HG02970 (cell line): Measurements from ENCODE around the gene EYA2.

ENCODE experiments used
- ATAC-seq: cut with Tn5 transposase; IDR thresholded peaks from one replicate; pipeline ENCODE4 v1.9.1; 2021; ENCODE audit warnings: mild to moderate bottlenecking, moderate library complexity, moderate number of reproducible peaks; ENCODE audit not compliant: unreplicated experiment, low FRiP score

EYA2 gene

DNA sequence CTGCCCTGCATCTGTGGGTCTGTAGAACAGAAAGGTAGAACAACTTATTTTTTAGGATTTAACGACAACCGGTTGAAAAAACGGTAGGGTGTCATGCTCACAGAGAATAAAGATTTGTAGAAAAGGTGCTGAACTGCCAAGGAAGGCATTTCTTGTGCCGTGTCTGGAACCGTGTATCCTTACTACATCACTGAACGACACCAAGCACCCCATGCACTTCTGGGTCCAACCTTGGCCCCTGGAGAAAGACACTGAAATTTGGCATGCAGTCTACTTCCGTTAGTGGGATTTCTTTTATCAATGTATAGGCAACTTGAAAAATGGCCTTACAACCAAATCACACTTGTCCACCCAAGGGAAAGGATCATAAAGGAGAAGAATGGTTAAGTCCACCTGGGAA lies 316.4 kb downstream of the EYA2 start:
- no peak for ATAC-seq

DNA sequence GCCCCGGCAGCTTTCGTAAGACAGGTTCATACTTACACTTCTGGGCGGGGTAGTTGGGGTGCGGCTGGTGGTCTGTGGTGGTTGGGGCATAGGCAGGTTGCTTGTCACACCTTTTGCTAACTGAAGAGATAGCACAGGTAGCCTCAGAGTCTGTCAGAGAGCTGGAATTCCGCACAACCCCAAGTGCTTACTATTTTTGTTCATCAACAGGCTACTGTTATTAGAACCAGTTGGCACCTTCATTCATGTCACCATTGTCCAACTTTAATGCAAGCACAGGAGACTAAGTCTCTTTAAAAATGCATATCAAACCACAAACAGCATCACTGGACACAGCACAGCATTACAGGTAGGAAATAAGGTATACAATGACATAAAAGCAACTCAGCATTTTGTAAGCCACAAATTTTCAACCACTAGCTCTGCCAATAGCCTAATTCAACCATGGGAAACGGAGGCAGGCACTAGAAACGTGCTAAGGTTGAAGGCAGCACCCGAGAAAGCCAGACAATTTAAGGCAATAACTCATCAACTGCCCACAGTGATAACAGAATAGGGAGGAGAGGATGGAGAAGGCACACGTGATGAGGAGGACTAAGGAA lies 318.1 kb downstream of the EYA2 start:
- ATAC-seq: no peak

DNA sequence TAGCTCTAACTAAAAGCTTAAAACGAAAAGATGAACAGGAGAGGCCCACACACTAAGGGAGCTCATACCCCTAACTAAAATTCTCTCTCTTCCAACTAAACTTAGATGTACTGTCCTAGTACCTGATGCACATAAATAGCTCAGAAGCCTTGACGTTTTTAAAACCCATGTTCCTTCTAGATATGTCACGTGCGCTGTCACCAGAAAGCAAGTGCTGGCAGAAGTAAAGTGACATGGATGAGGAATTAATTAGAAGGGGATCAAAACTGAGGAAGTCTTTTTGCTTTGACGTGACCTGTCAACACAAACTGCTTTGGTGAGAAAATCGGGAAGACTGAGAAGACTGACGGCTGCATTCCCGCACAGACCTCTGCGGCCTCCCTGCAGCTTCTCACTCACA lies 319.3 kb downstream of the EYA2 start:
- ATAC-seq: no peak

DNA sequence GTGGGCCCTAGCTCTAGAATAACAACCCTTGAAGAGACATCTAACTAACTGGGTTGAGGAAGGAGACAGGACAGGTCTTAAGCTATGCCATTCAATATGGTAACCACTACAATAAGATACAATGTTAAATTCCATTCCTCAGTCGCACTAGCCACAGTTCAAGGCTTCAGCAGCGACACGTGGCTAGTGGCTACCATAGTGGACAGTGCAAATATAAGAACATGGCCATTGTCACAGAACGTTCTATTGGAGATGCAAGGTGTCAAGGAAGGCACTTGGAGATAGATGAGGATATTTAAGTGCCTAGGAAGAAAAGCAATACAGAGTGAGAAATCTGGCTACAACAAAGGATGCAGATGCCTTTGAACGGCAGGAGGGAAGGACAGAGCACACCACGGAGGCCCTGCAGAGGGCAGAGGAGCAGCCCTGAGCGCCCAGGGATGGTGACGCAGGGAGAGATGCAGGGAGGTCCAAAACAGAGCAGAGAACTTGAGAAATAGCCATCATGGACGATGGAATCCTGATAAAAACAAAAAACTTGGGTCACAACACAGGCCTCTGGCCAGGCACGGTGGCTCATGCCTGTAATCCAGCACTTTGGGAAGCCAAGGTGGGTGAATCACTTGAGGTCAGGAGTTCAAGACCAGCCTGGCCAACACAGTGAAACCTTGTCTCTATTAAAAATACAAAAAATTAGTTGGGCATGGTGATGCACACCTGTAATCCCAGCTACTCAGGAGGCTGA lies 321.2 kb downstream of the EYA2 start:
- no peak for ATAC-seq

DNA sequence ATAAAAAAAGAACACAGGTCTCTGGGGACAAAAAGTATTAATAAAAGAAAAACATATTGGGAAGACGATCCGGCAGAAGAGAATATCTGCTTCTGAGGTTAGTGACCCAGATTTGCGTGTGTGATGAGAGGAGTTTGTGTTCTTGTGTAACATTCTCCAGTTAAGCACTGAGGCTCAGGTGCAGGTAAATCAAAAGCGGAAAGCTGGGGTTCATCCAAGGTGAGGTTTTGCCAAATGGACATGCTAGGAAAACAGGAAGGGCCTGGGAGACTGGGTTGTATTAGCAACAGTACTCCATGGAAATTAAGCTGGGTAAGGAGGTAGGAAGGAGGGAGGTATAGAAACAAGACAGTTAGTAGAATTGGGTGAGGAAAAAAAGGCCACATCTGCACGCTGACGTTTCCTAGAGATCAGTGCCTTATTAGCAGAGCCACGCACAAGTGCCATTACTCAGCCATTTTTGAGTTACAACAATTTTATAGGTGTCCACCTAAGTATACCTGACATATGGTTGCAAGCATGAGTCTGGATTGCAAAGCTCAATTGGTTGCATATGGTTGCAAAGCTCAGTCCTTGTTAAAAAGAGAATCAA lies 322.3 kb downstream of the EYA2 start:
- ATAC-seq: no peak

DNA sequence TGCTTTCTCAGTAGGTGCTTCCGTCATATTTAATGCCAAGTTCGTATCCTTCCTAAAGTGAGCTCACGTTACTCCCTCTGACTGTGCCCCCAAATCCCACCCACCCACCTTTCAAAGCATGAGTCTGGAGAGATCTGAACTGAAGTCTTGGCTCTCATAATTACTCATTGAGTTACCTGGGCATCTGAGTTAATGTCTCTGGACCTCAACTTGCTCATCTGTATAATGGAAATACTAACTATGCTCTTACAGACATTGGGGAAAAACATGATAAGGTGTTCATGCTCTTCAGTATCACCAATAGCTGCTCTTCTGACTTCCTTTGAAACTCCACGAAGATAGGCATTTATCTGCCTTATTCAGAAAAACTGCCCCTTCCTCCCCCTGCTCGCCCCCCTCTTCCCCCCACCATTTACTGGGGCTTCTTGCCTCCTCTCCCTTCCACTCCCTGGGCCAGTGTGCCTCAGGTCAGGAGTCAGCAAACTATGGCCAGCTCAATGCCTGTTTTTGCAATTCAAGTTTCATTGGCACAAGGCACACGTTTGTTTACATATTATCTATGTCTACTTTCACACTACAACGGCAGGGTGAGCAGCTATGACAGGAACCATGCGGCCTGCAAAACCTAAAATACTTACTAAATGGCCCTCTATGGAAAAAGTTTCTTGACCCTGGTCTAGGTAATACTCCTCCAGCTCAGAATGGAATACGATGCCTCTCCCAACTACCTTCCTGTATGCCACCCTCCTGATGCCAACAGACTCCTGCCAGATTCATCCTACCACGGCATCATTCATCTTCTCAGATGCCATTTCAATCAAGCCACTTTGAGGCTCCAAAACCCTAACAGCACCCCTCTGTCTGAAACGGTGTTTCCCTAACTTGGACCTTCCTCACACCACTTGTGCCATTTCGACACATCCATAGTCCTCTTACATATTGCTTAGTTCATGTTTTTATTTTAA lies 323.1 kb downstream of the EYA2 start:
- no peak for ATAC-seq

DNA sequence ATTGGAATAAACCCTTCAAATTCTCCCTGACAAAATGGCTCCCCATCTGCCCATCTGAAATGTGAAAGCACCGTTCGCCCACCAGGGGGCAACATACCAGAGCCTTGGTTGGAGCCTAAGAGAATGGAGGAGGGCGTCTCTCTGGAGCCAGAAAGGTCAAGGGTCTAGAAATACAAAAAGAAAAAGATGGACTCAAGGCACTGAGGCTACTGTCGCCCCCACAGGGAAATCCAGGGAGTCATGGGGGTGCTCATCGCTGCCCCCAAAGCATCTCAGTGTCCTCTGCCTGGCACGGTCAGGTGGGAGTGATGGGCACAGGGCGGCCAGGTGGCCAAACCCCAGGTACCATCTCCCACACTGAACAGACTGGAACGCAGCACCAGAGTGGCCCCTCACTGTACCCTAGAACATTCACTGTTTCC lies 325.5 kb downstream of the EYA2 start:
- no peak for ATAC-seq

DNA sequence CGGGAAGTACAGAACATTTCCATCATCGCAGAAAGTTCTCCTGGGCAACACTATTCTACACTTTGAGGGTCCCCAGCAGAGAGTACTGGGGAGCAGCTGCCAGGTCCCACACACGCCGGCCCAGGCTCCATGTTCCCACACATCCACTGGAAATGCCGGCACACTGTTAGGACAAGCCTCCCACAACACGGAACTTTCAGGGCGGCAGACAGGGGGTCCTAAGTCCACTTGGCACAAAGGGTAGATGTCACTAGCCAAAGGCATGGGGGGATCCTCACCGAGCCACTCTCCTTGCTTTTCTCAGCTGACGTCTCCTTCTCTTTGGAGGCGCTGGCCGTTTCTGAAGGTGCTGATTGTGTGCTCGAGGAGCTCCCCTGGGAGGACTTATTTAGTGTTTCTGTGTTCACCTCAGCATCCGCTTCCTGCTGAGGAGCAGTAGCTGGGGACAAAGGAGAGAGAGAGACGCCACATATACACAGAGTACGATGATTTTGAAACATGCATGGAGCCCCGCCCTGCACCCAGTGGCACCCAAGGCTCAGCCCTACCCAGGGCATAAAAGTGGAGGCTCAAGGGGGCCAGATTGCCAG lies 326.5 kb downstream of the EYA2 start:
- no peak for ATAC-seq

DNA sequence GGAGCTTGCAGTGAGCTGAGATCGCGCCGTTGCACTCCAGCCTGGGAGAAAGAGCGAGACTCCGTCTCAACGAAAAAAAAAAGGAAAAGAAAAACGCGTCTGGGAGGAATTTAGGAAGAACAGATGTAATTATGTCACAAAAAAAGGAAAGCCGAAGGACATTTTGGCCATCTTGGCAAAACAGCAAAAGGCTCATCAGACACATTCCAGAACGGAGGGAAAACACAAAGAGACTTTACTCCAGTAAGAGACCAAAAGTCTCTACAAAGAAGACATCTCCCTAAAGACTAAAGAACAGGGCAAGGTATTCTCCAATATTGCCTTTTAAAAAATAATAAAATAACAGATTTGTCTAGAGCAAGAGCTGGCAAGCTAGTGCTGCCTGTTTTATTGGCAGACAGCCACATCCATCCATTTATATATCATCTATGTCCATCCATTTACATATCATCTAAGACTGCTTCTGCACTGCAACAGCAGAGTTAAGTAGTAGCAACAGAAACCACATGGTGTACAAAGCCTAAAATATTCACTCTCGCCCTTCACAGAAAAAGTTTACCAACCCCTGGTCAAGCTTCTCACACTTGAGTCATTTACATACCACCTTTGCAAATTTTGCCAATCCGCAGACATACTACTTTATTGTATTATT lies 328.0 kb downstream of the EYA2 start:
- ATAC-seq: no peak

DNA sequence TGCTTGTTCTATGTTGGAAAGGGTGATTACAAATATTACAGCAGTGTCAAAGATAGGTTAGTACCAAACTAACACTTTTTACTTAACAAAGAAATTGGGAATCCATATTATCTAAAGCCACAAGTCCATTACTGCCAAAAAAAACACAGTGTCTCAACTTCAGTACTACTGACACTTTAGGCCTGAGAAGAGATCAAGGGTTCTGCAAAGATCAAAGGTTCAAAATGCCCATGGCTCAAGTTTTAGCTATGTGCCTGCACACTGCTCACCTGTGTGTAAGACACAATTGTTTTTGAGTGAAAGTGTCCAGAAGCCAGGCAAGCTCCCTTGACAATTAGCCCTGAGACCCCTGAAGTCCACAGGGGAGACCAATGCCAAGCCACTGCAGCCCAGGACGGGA lies 329.3 kb downstream of the EYA2 start:
- no peak for ATAC-seq

DNA sequence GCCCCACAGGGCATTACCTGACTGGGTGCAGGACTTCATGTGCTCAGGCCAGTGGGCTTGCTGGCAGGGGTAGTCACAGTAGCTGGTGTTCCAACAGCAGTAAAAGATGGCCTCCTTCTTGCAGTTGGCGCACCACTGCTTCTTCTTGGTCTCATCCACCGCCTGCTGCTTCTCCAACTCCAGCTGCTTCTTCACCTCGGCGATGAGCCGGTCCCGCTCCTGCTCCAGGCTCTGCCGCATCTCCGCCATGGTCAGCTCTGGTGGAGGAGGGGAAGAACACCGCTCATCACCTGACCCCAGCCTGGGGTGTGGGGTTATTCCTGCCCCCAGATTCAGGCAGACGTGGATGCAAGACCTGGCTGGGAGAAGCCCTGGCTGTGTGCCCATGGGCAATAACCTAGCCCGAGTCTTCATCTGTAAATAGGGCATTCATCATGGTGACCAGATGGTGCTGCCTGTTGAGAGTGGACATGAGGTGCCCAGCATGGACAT lies 329.7 kb downstream of the EYA2 start:
- ATAC-seq: no peak

DNA sequence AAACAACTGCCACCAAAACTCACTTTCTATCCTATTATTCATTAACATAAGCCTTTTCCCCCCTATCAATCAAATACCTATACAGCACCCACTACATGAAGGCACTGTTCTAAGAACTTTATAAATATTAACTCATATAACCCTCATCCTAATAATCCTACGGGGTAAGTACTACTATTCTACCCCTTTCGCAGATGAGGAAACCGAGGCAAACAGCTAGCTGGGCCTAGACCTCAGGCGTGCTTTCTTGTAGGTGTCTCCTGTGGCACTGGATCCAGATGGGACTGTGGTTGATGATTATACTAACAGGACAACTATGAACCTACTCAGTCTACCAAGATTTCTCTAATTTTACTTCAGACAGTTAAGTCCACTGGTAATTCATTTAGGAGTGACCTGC lies 330.2 kb downstream of the EYA2 start:
- ATAC-seq: no peak

DNA sequence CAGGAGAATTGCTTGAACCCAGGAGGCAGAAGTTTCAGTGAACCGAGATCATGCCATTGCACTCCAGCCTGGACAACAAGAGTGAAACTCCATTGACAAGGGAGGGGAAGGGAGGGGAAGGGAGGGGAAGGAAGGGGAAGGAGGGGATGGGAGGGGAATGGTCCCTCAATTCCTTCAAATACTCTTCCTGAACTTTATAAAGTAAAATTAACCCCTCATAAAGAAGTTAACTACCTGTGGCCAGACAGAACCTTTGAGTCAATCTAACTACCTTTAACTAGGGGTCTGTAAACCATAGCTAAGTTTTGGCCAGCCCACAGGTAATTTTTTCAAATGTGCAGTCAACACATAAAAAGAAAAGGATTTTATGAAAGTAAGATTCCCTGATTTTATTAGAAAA lies 330.8 kb downstream of the EYA2 start:
- ATAC-seq: no peak

DNA sequence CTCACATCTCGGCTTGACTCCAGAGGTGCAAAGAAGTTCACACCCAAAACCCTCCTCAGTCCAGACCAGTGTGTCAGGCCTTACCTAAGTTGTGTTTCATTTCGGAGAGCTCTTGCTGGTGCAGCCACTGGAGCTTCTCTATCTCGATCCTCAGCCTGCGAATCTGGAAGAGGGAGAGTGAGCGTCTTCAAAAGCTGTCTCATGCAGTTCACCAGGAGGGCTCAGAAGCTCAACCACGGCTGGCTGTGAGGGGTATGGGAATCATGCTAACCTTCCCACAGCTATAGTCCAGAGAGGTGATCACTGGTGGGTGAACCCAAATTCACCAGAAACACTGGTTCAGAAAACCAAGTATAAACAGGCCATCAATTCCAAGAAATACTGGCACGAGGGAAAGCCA lies 332.5 kb downstream of the EYA2 start:
- no peak for ATAC-seq

DNA sequence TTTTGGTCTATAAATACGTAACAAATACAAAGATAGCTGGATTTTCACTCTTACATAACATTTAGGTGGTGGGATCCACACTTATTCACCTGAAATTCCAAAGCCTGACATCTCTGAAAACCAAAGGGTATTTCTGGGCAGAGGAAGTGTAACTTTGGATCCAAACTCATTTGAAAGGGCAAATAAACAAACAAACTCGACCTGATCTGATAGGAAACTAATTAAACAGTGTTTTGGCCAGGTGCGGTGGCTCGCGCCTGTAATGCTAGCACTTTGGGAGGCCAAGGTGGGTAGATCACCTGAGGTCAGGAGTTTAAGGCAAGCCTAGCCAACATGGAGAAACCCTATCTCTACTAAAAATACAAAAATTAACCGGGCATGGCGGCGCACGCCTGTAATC lies 332.9 kb downstream of the EYA2 start:
- no peak for ATAC-seq

DNA sequence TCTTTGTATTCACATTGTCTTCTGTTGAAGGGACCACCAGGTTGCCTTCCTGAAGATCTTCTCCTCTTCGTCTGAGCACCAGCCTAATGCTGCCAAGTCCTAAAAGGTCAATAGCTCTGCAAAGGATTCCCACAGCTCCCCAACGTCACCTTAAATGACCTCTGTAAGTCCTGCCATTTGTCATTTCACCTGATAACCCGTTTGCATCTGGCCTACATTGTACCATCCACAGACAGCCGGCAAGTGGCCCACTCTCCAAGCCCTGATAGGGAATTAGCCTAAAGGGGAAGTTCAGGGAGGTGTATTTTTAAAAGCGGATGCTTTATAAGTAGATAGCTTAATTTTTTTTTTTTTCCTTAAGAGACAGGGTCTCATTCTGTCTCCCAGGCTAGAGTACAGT lies 334.0 kb downstream of the EYA2 start:
- no peak for ATAC-seq

DNA sequence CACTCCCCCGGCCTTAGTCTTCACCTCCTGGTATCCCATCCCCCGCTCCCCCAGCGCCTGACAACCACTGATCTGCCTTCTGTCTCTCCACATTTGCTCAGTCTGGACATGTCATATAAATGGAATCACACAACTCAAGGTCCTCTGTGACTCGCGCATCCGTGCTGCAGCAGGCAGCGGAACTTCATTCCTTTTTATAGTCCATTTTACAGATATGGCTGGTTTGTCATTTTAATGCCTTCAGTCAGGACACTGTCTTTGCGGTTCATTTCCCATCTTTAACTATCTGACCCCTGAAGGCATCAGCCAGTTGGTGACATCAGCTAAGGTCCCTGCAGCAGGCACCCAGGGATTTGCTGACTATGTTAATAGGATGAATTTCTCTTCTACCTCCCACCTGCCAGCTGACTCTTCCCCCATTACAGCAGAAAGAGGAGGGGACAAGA lies 336.2 kb downstream of the EYA2 start:
- no peak for ATAC-seq

DNA sequence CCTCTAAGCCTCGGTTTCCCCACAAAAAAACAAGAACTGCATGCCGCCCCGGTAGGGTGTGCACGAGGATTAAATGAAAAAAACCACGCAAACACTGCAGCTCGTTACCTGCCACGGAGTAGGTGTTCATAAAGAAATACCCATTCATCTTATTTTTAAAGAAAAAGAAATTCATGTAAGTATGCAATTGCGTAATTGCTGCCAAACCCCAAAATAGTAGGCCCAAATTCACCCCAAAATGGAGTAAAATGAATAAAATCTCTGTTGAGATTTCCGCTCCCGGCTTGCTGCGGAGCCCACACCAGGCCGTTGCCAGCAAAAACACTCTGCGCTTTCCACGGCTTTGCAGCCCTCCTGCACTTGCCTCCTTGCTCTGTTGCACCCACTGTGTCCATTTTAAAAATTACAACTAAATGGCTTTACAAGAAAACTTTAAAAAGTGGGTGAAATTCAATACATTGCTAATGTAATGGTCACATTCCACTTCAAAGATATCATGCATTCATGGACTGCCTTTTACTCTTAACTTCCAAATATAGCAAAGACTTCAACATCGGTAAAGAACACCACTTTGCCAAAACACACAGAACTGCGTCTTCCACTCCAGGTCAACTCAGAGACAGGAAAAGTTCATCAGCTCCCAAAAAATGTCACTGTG lies 336.9 kb downstream of the EYA2 start:
- ATAC-seq: no peak

DNA sequence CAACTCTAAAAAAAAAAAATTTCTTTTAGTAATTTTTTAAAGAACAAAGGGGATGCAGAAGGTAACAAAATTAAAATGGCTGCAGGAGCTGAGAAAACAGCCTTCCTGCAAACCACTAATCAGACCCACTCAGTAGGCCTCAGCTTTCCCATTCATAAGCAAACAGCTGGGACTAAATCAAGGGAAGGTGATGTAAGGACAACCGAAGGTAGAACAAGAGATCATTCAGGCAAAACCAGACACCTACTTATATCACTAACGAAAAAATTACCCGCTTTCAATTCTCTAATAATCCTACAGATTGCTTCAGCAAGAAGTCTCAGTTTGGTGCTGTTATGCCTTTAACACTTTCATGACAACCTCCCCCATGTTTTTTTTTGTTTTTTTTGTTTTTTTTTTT lies 337.9 kb downstream of the EYA2 start:
- no peak for ATAC-seq
